K562 (cell line): ENCODE measurements around the gene BRSK1. TPM values are rescaled to one million over a fixed set of nuclear protein-coding genes. Genes with fewer than 3 reads are reported as not detected.

Source experiments
- ATAC-seq: fragments of 200-7000 bp; cut with Tn5 transposase; 3 replicates; pipeline ENCODE4 v1.9.1; 2020; ENCODE audit warnings: moderate library complexity
- BruUV-seq: library from RNA; stranded (reverse); fragments of 400-500 nt; replicated peaks from 2 replicates; lab custom pipeline; 2021; lab: Mats Ljungman, UMichigan
- CTCF ChIA-PET: fragments of 300-600 bp; formaldehyde crosslinking; extraction: SDS; loops from one replicate; lab custom pipeline; 2021; ENCODE audit warnings: low intra/inter-chr PET ratio; lab: Yijun Ruan, JAX
- POLR2A ChIA-PET: fragments of 300-600, 350-650 bp; sonication (Branson Sonifier 250); formaldehyde crosslinking; extraction: SDS; loops from one replicate; lab custom pipeline; 2021; ENCODE audit warnings: antibody characterized with exemption, inconsistent platforms; lab: Yijun Ruan, JAX
- DNase-seq, 4 experiments: peaks; one replicate each; pipeline versions ENCODE4 v3.0.0 to v3.0.0-alpha.2; 2011 to 2018; ENCODE audit warnings: low spot score in 3 of 4, mixed read lengths in 3 of 4; ENCODE audit errors: extremely low read depth in 1 of 4
- FAIRE-seq: peaks from 2 replicates; lab custom pipeline; 2011; peaks lifted over from hg19 to GRCh38; lab: Jason Lieb, UNC
- H2AFZ ChIP-seq: 2 replicates; pipeline ENCODE4 v1.6.0; 2011; ENCODE audit warnings: low read depth, low read length, control low read depth, inconsistent platforms
- H3K27ac ChIP-seq: fragments of 200-600 bp; 3 replicates; pipeline ENCODE4 v1.8.0; 2011; ENCODE audit warnings: low read depth, mild to moderate bottlenecking, control low read depth, inconsistent platforms, low read length, moderate library complexity, mixed read lengths; ENCODE audit errors: extremely low read depth
- H3K27me3 ChIP-seq, 2 experiments: fragments of 300-600 bp in 1 of 2; 2 replicates in 1 of 2; 3 replicates in 1 of 2; pipeline versions ENCODE4 v1.6.0 to v1.8.0; 2011; ENCODE audit warnings: inconsistent platforms in 2 of 2, low read length in 2 of 2, mild to moderate bottlenecking in 1 of 2, mixed read lengths in 1 of 2, moderate library complexity in 1 of 2; ENCODE audit not compliant: control insufficient read depth in 2 of 2, insufficient read depth in 2 of 2
- H3K36me3 ChIP-seq: fragments of 300-600 bp; 3 replicates; pipeline ENCODE4 v1.8.0; 2011; ENCODE audit warnings: mild to moderate bottlenecking, low read length, inconsistent platforms; ENCODE audit not compliant: control insufficient read depth, insufficient read depth
- H3K4me1 ChIP-seq, 2 experiments: fragments of 200-600 bp in 1 of 2; replicated peaks in 1 of 2; 2 replicates in 1 of 2; 3 replicates in 1 of 2; pipeline versions ENCODE4 v1.5.1 to v1.8.0; 2011; ENCODE audit warnings: inconsistent platforms in 2 of 2, low read length in 2 of 2, mild to moderate bottlenecking in 1 of 2, mixed read lengths in 1 of 2, moderate library complexity in 1 of 2; ENCODE audit not compliant: control insufficient read depth in 2 of 2, insufficient read depth in 2 of 2
- H3K4me2 ChIP-seq: 2 replicates; pipeline ENCODE4 v1.6.1; 2011; ENCODE audit warnings: low read length, control low read depth, inconsistent platforms, mixed read lengths; ENCODE audit not compliant: insufficient read depth
- H3K4me3 ChIP-seq: fragments of 200-600 bp; sonication (generic), shearing (Covaris generic); 2 replicates; pipeline ENCODE4 v1.5.1; 2016; ENCODE audit warnings: control low read depth, inconsistent platforms
- H3K79me2 ChIP-seq: fragments of 200-600 bp; 3 replicates; pipeline ENCODE4 v1.8.0; 2011; ENCODE audit warnings: low read length, inconsistent platforms; ENCODE audit not compliant: control insufficient read depth, insufficient read depth
- H3K9ac ChIP-seq, 2 experiments: 2 replicates each; pipeline versions ENCODE4 v1.6.0 to v1.6.1; 2011; ENCODE audit warnings: low read depth in 2 of 2, low read length in 2 of 2, control low read depth in 1 of 2, inconsistent platforms in 1 of 2, mild to moderate bottlenecking in 1 of 2, mixed read lengths in 1 of 2; ENCODE audit not compliant: insufficient read depth in 1 of 2
- H3K9me1 ChIP-seq: one replicate; pipeline ENCODE4 v1.6.0; 2011; ENCODE audit warnings: inconsistent platforms, mild to moderate bottlenecking, low read length, moderate library complexity; ENCODE audit not compliant: control insufficient read depth, insufficient read depth
- H3K9me3 ChIP-seq: replicated peaks from 2 replicates; pipeline ENCODE4 v1.5.1; 2011; ENCODE audit warnings: low read depth, low read length, inconsistent platforms; ENCODE audit not compliant: control insufficient read depth, insufficient read depth
- H4K20me1 ChIP-seq: replicated peaks from 2 replicates; pipeline ENCODE4 v1.6.1; 2011; ENCODE audit warnings: low read length, inconsistent platforms, mixed read lengths; ENCODE audit not compliant: control insufficient read depth, insufficient read depth
- IFI16 ChIP-seq: fragments of 250-450 bp; sonication (Bioruptor Pico); IDR thresholded peaks from 2 replicates; pipeline ENCODE4 v2.1.2; 2022; ENCODE audit warnings: mild to moderate bottlenecking, inconsistent platforms
- KAT7 ChIP-seq: sonication (generic); formaldehyde crosslinking; IDR thresholded peaks from 2 replicates; pipeline ENCODE4 v1.8.0; 2022; ENCODE audit warnings: missing genetic modification reagents, mild to moderate bottlenecking, borderline replicate concordance
- POLR2G ChIP-seq: fragments of 200-400 bp; formaldehyde crosslinking; IDR thresholded peaks from 2 replicates; pipeline ENCODE4 v1.6.1; 2017; ENCODE audit warnings: low read depth, mild to moderate bottlenecking, antibody characterized with exemption, low read length, moderate library complexity
- PTBP1 ChIP-seq: fragments of 200-400 bp; formaldehyde crosslinking; IDR thresholded peaks from 2 replicates; pipeline ENCODE4 v1.6.1; 2017; ENCODE audit warnings: low read depth, low read length
- ZNF12 ChIP-seq: sonication (generic); formaldehyde crosslinking; IDR thresholded peaks from 2 replicates; pipeline ENCODE4 v1.4.0; 2020; ENCODE audit warnings: mild to moderate bottlenecking, missing genetic modification reagents
- WGBS: fragments of 100-300 bp; shearing (Covaris generic); methylation state at CpG from one replicate; pipeline ENCODE4 v1.1.6; 2016; ENCODE audit warnings: low coverage, mixed read lengths; ENCODE audit not compliant: insufficient coverage; ENCODE audit errors: missing lambda C conversion rate; 5-methylcytosine and 5-hydroxymethylcytosine counted together
- in situ Hi-C: fragments of 300-500 bp; cut with MboI; formaldehyde crosslinking; loops from 4 replicates; pipeline ENCODE4 v1.15.0; 2018; ENCODE audit warnings: inconsistent platforms, mixed read lengths
- intact Hi-C: fragments of 100-400 bp; cut with micrococcal nuclease; formaldehyde crosslinking; loops from 2 replicates; pipeline ENCODE4 v1.14.2; 2022
- polyA plus RNA-seq, 8 experiments: library from polyadenylated mRNA; depleted of rRNA in 4 of 8; stranded (reverse) in 5 of 8; unstranded in 3 of 8; fragments of >200 nt; fragmentation: Nextera tagmentation in 2 of 8; fragmentation: Illumina TruSeq in 1 of 8; extraction: Ambion mirVana in 2 of 8; extraction: Trizol in 1 of 8; gene quantifications; 2 replicates each; pipeline versions ENCODE4 v1.2.1 to v1.2.3, GENCODE V29; 2011 to 2014; ENCODE audit warnings: inconsistent platforms in 1 of 8, missing spikeins in 1 of 8
- total RNA-seq, 7 experiments: library from RNA; depleted of rRNA in 6 of 7; stranded (reverse); fragments of >200 nt in 6 of 7; fragmentation: Illumina TruSeq in 2 of 7; extraction: Trizol in 2 of 7; gene quantifications; 2 replicates each; pipeline versions ENCODE4 v1.2.1 to v1.2.3, GENCODE V29; 2011 to 2021; ENCODE audit warnings: low replicate concordance in 1 of 7

Gene BRSK1
- total and polyA plus RNA-seq, 9 of the 15 experiments (the other 6 are each of a cell fraction or from before 2014, with no cell fraction given) = 1.7 to 9.3 (median 3.8) TPM; not detected in 2

DNA sequence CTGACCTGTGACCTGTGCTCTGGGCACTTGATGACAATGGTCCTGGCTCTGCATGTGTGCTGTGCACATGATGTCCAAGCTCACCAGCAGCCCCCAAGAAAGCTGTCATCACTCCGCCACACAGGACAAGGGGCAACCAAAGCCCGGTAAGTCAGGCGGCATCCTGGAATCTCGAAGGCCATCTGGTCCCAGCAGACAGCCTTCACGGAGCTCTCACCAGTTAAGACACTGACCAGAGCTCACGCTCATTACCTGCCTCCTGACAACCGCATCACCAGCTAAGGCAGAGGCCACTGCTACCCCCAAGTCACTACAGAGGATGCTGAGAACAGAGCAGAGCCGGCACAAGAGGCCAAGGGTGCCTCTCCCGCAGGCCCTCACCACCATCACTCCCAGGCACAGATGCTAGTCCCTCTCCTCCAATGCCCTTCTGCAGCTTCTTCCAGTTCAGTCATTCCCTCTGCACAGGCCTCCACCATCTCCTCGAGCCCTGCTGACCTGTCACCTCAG is 35.6 kb upstream of the BRSK1 start:
- no peak overlapping the region for H3K4me3 ChIP-seq
- H3K9ac ChIP-seq = peak overlapping the region in 1 of 2 experiments; percentile 74; a peak in 2 of 4 replicates
- DNase-seq = no peak
- no peaks in the 10 kb centered on the region; a peak in 1 of 5 replicates for H3K27me3 ChIP-seq
- no peaks in the 10 kb centered on the region for H3K9me3 ChIP-seq
- no peak for TF ChIP-seq PTBP1
- 0 out of 2 replicates have a peak, but pooled peaks have one; percentile 0 for TF ChIP-seq POLR2G
- H3K4me1 ChIP-seq = peaks cover 7 to 38% of the 10 kb centered on the region in 2 experiments; a peak in 4 of 5 replicates
- no TSS peak for BruUV-seq
- no peak for FAIRE-seq
- no peak; the same call in 1 of the 3 replicates for ATAC-seq
- peaks cover 62% of the 10 kb centered on the region for H3K79me2 ChIP-seq
- in situ Hi-C loops = no loop called here
- H3K9me1 ChIP-seq = peaks cover 3% of the 10 kb centered on the region
- ChIA-PET POLR2A (interaction anchor here (0.6 to 2.9 kb wide), 6 partner anchors 9 to 407 kb away, joined by 3 to 26 read pairs (median 4); partner anchors contain the start of genes PPP6R1 and U2AF2), CTCF (no interaction called here)
- WGBS = 70% methylated on average over 9 of the region's 10 CpGs
- intact Hi-C loops = no loop called here
- no peak overlapping the region for H3K27ac ChIP-seq
- no peak overlapping the region for H2AFZ ChIP-seq
- peaks cover 49% of the 10 kb centered on the region for H4K20me1 ChIP-seq
- H3K4me2 ChIP-seq = no peak overlapping the region
- H3K36me3 ChIP-seq = peaks cover 93% of the 10 kb centered on the region

GRCh38 chr19:55248704-55249103 is 35.1 kb upstream of the BRSK1 start:
- H3K9me1 ChIP-seq = peaks cover 3% of the 10 kb centered on the region
- peaks cover 93% of the 10 kb centered on the region for H3K36me3 ChIP-seq
- 91% methylated on average over 8 of the region's 9 CpGs for WGBS
- peaks cover 66% of the 10 kb centered on the region for H3K79me2 ChIP-seq
- FAIRE-seq (no peak), ATAC-seq (no peak), DNase-seq (no peak)
- H3K27me3 ChIP-seq = no peaks in the 10 kb centered on the region; a peak in 1 of 5 replicates
- H3K4me1 ChIP-seq = peaks cover 7 to 38% of the 10 kb centered on the region in 2 experiments; a peak in 4 of 5 replicates
- ChIA-PET CTCF (no interaction called here), POLR2A (interaction anchor here (0.6 to 2.9 kb wide), 6 partner anchors 8 to 406 kb away, joined by 3 to 26 read pairs (median 4); partner anchors contain the start of genes PPP6R1 and U2AF2)
- no peak for TF ChIP-seq ZNF12 (CRISPR knock-in tag)
- TF ChIP-seq KAT7 (CRISPR knock-in tag) = 0 out of 2 replicates have a peak, but pooled peaks have one; percentile 16
- TF ChIP-seq IFI16 (CRISPR knock-in tag) = no peak
- H2AFZ ChIP-seq = no peak overlapping the region
- peak overlapping the region in 1 of 2 experiments; percentile 74; a peak in 2 of 4 replicates for H3K9ac ChIP-seq
- in situ Hi-C loops (no loop called here), intact Hi-C loops (no loop called here)
- peaks cover 53% of the 10 kb centered on the region for H4K20me1 ChIP-seq
- no peak overlapping the region for H3K4me2 ChIP-seq
- no peak overlapping the region for H3K4me3 ChIP-seq
- no peaks in the 10 kb centered on the region for H3K9me3 ChIP-seq
- no peak overlapping the region; the same call in 2 of the 3 replicates for H3K27ac ChIP-seq
- no TSS peak for BruUV-seq
